DND-41 (cell line): ENCODE measurements around the gene GIGYF1.

Experiments used
- ATAC-seq: fragments of 200-7000 bp; cut with Tn5 transposase; 3 replicates; pipeline ENCODE4 v1.9.1; 2021; ENCODE audit warnings: low read depth; ENCODE audit not compliant: insufficient read depth
- DNase-seq: peaks from one replicate; pipeline ENCODE4 v3.0.0-alpha.2; 2020
- H2AFZ ChIP-seq: 2 replicates; pipeline ENCODE4 v1.6.0; 2012; ENCODE audit warnings: low read depth, low read length
- H3K27ac ChIP-seq: 2 replicates; pipeline ENCODE4 v1.5.1; 2012; ENCODE audit warnings: low read length, inconsistent platforms
- H3K27me3 ChIP-seq: fragments of 200-600 bp; sonication (generic); 2 replicates; pipeline ENCODE4 v1.6.0; 2012; ENCODE audit warnings: low read length, mild to moderate bottlenecking, inconsistent platforms; ENCODE audit not compliant: insufficient read depth, poor library complexity
- H3K36me3 ChIP-seq: 2 replicates; pipeline ENCODE4 v1.5.1; 2012; ENCODE audit warnings: low read length, inconsistent platforms; ENCODE audit not compliant: insufficient read depth
- H3K4me1 ChIP-seq: 2 replicates; pipeline ENCODE4 v1.5.1; 2012; ENCODE audit warnings: mild to moderate bottlenecking, low read length; ENCODE audit not compliant: insufficient read depth
- H3K4me2 ChIP-seq: 2 replicates; pipeline ENCODE4 v1.6.0; 2012; ENCODE audit warnings: mild to moderate bottlenecking, moderate library complexity, low read length, inconsistent platforms; ENCODE audit not compliant: insufficient read depth
- H3K4me3 ChIP-seq, 2 experiments: fragments of 200-600 bp in 1 of 2; shearing (Covaris generic) in 1 of 2; 2 replicates each; pipeline ENCODE4 v1.5.1; 2012 to 2016; ENCODE audit warnings: inconsistent platforms in 2 of 2, low read length in 2 of 2, mild to moderate bottlenecking in 2 of 2, low read depth in 1 of 2, moderate library complexity in 1 of 2
- H3K79me2 ChIP-seq: 2 replicates; pipeline ENCODE4 v1.6.0; 2012; ENCODE audit warnings: low read length, inconsistent platforms; ENCODE audit not compliant: insufficient read depth
- H3K9ac ChIP-seq: 2 replicates; pipeline ENCODE4 v1.6.0; 2012; ENCODE audit warnings: low read depth, mild to moderate bottlenecking, inconsistent platforms, low read length, moderate library complexity
- H3K9me3 ChIP-seq: 2 replicates; pipeline ENCODE4 v1.5.1; 2012; ENCODE audit warnings: low read length, moderate library complexity, mild to moderate bottlenecking, inconsistent platforms; ENCODE audit not compliant: insufficient read depth, severe bottlenecking
- H4K20me1 ChIP-seq: 2 replicates; pipeline ENCODE4 v1.6.0; 2012; ENCODE audit warnings: low read length; ENCODE audit not compliant: insufficient read depth
- EZH2 ChIP-seq: IDR thresholded peaks from 3 replicates; pipeline ENCODE4 v1.6.1; 2012; ENCODE audit warnings: borderline replicate concordance, low read depth, mild to moderate bottlenecking, moderate library complexity, low read length, inconsistent platforms; ENCODE audit not compliant: severe bottlenecking
- TF ChIP-seq, protein P1 (sequence below): IDR thresholded peaks from 2 replicates; pipeline ENCODE4 v1.5.1; 2012; ENCODE audit warnings: borderline replicate concordance, low read length, moderate library complexity, mild to moderate bottlenecking; ENCODE audit not compliant: poor library complexity, severe bottlenecking; ENCODE audit errors: extremely low read depth

Gene GIGYF1

DNA sequence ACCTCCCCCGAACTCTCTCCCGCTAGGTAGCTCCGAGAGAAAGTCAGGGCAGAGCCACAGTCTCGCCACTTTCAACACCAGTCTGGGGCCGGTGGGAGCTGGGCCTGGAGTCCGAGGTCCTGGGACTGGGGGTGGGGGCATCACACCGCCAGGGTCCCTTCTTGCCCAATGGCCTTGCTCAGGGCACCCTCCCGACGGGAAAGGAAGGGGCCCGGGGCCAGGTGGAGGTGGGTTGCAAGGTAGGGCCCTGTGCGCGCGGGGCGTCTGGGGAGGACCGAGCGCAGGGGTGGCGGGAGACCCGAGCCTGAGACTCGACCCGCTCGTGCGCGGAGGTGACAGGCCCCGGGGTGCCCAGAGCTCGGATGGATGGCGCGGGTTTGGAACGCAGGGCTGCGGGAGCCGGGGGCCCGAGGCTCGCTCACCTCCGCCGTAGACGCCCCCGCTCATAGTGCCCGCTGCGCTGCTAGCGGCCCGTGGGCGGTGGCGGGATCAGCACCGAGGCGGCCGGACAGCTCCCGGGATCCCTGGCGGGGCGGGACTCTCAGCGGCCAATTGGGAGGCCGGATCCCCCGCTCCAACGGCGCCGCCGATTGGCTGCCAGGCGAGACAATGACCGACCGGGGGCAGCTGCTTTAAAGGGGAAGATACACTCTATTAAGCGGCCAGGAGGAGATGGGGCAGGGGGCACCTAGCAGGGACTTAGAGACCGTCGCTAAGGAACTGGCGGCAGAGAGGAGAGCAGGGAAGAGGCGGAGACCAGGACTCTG, 38.0 kb downstream of the GIGYF1 start, which contains the start of gene ACTL6B:
ACTL6B (minus strand) TSS at position 541 of the 767 bp plus-strand sequence; CDS start at position 447, 94 bp downstream.
- Histone ChIP-seq H3K27ac (no peak within 1 kb of the TSS), H3K4me1 (no peaks in the 10 kb centered on the region), H3K4me3 (no peak within 1 kb of the TSS), H2AFZ (no peak within 1 kb of the TSS), H3K9me3 (no peaks in the 10 kb centered on the region), H3K4me2 (no peak within 1 kb of the TSS), H3K9ac (no peak within 1 kb of the TSS), H4K20me1 (no peaks in the 10 kb centered on the region), H3K36me3 (no peaks in the 10 kb centered on the region), H3K79me2 (no peaks in the 10 kb centered on the region), H3K27me3 (no peaks in the 10 kb centered on the region)
- no peak for TF ChIP-seq EZH2
- TF ChIP-seq, protein P1, sequence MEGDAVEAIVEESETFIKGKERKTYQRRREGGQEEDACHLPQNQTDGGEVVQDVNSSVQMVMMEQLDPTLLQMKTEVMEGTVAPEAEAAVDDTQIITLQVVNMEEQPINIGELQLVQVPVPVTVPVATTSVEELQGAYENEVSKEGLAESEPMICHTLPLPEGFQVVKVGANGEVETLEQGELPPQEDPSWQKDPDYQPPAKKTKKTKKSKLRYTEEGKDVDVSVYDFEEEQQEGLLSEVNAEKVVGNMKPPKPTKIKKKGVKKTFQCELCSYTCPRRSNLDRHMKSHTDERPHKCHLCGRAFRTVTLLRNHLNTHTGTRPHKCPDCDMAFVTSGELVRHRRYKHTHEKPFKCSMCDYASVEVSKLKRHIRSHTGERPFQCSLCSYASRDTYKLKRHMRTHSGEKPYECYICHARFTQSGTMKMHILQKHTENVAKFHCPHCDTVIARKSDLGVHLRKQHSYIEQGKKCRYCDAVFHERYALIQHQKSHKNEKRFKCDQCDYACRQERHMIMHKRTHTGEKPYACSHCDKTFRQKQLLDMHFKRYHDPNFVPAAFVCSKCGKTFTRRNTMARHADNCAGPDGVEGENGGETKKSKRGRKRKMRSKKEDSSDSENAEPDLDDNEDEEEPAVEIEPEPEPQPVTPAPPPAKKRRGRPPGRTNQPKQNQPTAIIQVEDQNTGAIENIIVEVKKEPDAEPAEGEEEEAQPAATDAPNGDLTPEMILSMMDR: no peak
- DNase-seq: peak; percentile 16
- ATAC-seq: no peak

DNA sequence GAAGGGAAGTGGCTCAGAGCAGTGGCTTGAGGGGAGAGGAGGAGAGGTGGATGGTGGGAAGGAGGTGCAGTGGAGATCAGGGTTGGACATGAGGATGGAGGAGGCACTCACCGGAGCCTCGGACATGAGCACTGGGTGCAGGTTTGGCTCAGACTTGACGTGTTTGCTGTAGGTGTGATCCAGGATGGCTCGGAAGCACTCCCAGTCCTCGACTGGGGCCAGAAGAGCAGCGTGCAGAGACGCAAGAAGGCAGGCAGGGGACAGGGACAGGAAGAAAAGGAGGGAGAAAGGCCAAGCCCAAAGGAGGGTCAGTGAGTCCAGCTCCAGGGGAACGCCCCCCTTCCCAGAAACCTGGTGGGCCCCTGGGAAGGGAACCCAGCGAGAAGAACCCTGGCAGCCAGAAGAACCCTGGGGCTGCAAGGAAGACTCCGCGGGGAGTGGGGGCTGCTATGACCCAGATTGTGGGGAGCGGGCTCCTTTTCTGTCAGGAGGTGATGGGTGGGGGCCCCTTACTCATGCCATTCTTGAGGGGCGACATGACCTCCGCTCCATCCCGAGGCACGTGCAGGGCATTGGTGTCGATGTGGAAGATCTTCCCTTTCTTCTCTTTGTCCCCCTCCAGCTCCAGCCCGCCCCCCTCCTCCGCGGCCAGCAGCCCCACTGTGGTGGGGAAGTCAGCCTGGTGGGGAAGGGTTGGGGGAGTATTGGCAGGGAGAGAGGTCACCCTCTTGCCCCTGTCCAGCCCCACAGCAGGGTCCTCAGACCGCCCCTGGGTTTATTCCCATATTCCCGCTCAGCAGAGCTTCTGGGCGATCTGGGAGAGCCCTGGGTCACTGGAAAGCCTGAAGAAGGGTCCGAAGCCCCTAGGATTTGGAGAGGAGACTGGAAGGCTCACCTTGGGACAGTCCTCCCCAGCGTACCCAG, 38.9 kb downstream of the GIGYF1 start:
- TF ChIP-seq EZH2: no peak
- TF ChIP-seq, protein P1: no peak
- no peaks in the 10 kb centered on the region for H4K20me1 ChIP-seq
- H3K4me3 ChIP-seq: no peak overlapping the region
- DNase-seq (no peak), ATAC-seq (no peak)
- H3K27me3 ChIP-seq: no peaks in the 10 kb centered on the region
- H3K4me2 ChIP-seq: no peak overlapping the region
- no peak overlapping the region for H3K27ac ChIP-seq
- no peaks in the 10 kb centered on the region for H3K36me3 ChIP-seq
- no peaks in the 10 kb centered on the region for H3K4me1 ChIP-seq
- no peaks in the 10 kb centered on the region for H3K9me3 ChIP-seq
- no peak overlapping the region for H3K9ac ChIP-seq
- no peak overlapping the region for H2AFZ ChIP-seq
- no peaks in the 10 kb centered on the region for H3K79me2 ChIP-seq

DNA sequence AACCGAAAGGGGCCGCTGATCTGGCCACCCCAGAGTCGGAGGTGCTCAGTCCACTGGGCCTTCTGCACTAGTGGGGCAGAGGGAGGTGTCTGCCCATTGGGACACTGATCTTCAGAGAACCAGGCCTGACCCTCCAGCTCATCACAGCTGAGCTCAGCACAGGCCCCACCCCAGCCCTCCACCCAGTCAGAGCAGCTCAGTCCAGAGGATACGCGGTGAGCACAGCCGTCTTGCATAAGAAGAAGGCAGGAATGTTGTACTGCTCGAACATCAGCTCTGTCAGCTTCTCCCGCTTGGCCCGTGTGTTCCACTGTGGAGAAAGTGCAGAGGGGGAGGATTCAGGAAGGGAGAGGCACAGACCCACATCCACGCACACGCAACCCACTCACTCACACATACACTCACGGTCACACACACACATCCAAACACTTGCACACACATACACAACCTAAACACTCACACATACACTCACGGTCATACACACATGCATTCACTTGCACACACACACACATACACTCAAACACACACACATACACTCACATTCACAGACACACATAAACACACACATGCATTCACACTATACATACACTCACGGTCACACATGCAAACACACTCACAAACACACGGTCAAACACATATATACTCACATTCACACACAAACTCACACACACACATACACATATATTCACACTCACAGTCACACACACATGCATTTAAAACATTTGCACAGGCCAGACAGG, 44.1 kb downstream of the GIGYF1 start:
- no peak overlapping the region for H3K4me3 ChIP-seq
- H3K27ac ChIP-seq: no peak overlapping the region
- no peaks in the 10 kb centered on the region for H4K20me1 ChIP-seq
- H3K36me3 ChIP-seq: no peaks in the 10 kb centered on the region
- H2AFZ ChIP-seq: no peak overlapping the region
- TF ChIP-seq, protein P1: no peak
- no peak for TF ChIP-seq EZH2
- no peaks in the 10 kb centered on the region for H3K9me3 ChIP-seq
- H3K4me1 ChIP-seq: no peaks in the 10 kb centered on the region
- ATAC-seq (no peak), DNase-seq (no peak)
- no peak overlapping the region for H3K4me2 ChIP-seq
- H3K27me3 ChIP-seq: peaks cover 2% of the 10 kb centered on the region
- H3K79me2 ChIP-seq: no peaks in the 10 kb centered on the region
- H3K9ac ChIP-seq: no peak overlapping the region
